ENCODE data around the gene OTX2. TPM values are rescaled to one million over a fixed set of nuclear protein-coding genes. Genes with fewer than 3 reads are reported as not detected.

OTX2 gene
- total RNA-seq, 1 donor from 2014 or later: 0.77 TPM

GRCh38 chr14:56846970-56847930 is 37.0 kb upstream of the OTX2 start:
- no peak for TF ChIP-seq CTCF (conservative IDR thresholded peaks at IDR 0.05)
- Mint-ChIP-seq H3K27ac (ENCODE audit: unreplicated experiment) (no peak overlapping the region), H3K4me1 (no peaks in the 10 kb centered on the region), H3K9me3 (peaks cover 2% of the 10 kb centered on the region), H3K27me3 (ENCODE audit: low read depth) (peaks cover 87% of the 10 kb centered on the region), H3K4me3 (no peak overlapping the region), H3K36me3 (ENCODE audit: low read depth) (no peaks in the 10 kb centered on the region)
- DNase-seq (ENCODE audit: low read depth, low spot score): no peak

- no peak for TF ChIP-seq CTCF (conservative IDR thresholded peaks at IDR 0.05)
- Mint-ChIP-seq H3K27ac (ENCODE audit: unreplicated experiment) (no peak overlapping the region), H3K27me3 (ENCODE audit: low read depth) (peaks cover 91% of the 10 kb centered on the region), H3K4me3 (no peak overlapping the region), H3K36me3 (ENCODE audit: low read depth) (no peaks in the 10 kb centered on the region), H3K4me1 (no peaks in the 10 kb centered on the region), H3K9me3 (peaks cover 2% of the 10 kb centered on the region)
- no peak for DNase-seq (ENCODE audit: low read depth, low spot score)
These were observed 34.2 kb upstream of the OTX2 start for GRCh38 chr14:56844406-56845002.

- H3K4me3 Mint-ChIP-seq: no peak overlapping the region
- H3K4me1 Mint-ChIP-seq: no peaks in the 10 kb centered on the region
- peaks cover 2% of the 10 kb centered on the region for H3K9me3 Mint-ChIP-seq
- no peaks in the 10 kb centered on the region for H3K36me3 Mint-ChIP-seq (ENCODE audit: low read depth)
- no peak for TF ChIP-seq CTCF (conservative IDR thresholded peaks at IDR 0.05)
- no peak overlapping the region for H3K27ac Mint-ChIP-seq (ENCODE audit: unreplicated experiment)
- DNase-seq (ENCODE audit: low read depth, low spot score): no peak
- H3K27me3 Mint-ChIP-seq (ENCODE audit: low read depth): peaks cover 70% of the 10 kb centered on the region
These were observed 31.3 kb upstream of the OTX2 start for GRCh38 chr14:56841611-56842010.

GRCh38 chr14:56840221-56840620 is 29.9 kb upstream of the OTX2 start:
- Mint-ChIP-seq H3K36me3 (ENCODE audit: low read depth) (no peaks in the 10 kb centered on the region), H3K27me3 (ENCODE audit: low read depth) (peaks cover 60% of the 10 kb centered on the region), H3K27ac (ENCODE audit: unreplicated experiment) (no peak overlapping the region), H3K4me3 (no peak overlapping the region), H3K4me1 (no peaks in the 10 kb centered on the region), H3K9me3 (peaks cover 2% of the 10 kb centered on the region)
- no peak for DNase-seq (ENCODE audit: low read depth, low spot score)
- TF ChIP-seq CTCF (conservative IDR thresholded peaks at IDR 0.05): no peak

GRCh38 chr14:56829151-56829550 is 18.9 kb upstream of the OTX2 start:
- H3K9me3 Mint-ChIP-seq: peaks cover 2% of the 10 kb centered on the region
- no peaks in the 10 kb centered on the region for H3K36me3 Mint-ChIP-seq (ENCODE audit: low read depth)
- no peaks in the 10 kb centered on the region for H3K4me1 Mint-ChIP-seq
- no peak for DNase-seq (ENCODE audit: low read depth, low spot score)
- TF ChIP-seq CTCF (conservative IDR thresholded peaks at IDR 0.05): no peak
- H3K27me3 Mint-ChIP-seq (ENCODE audit: low read depth): peaks cover 78% of the 10 kb centered on the region
- H3K27ac Mint-ChIP-seq (ENCODE audit: unreplicated experiment): no peak overlapping the region
- no peak overlapping the region for H3K4me3 Mint-ChIP-seq

Data from neural crest cell (in vitro differentiated cells).